OCI-LY7 (cell line): ENCODE results near the gene CMSS1. TPM values are rescaled to one million over a fixed set of nuclear protein-coding genes. Genes with fewer than 3 reads are reported as not detected.

Experiments used
- BruUV-seq: library from RNA; stranded (reverse); fragments of 400-500 nt; replicated peaks from 2 replicates; lab custom pipeline; 2021; lab: Mats Ljungman, UMichigan
- CTCF ChIA-PET: fragments of 300-600 bp; sonication (Branson Sonifier 250); formaldehyde crosslinking; loops from one replicate; lab custom pipeline; 2022; ENCODE audit warnings: antibody characterized with exemption; ENCODE audit not compliant: unreplicated experiment; lab: Charles Lee
- POLR2A ChIA-PET: fragments of 300-600 bp; sonication (Branson Sonifier 250); formaldehyde crosslinking; loops from one replicate; lab custom pipeline; 2022; ENCODE audit warnings: antibody characterized with exemption; lab: Charles Lee
- DNase-seq: peaks from one replicate; pipeline ENCODE4 v3.0.0-alpha.2; 2015; ENCODE audit warnings: low spot score
- H2AFZ ChIP-seq: fragments of 200-600 bp; sonication (generic), shearing (Covaris generic); 2 replicates; pipeline ENCODE4 v1.6.1; 2014; ENCODE audit warnings: mild to moderate bottlenecking, antibody characterized with exemption, low read length, moderate library complexity
- H3K27ac ChIP-seq: fragments of 200-600 bp; sonication (generic); 2 replicates; pipeline ENCODE4 v1.5.1; 2014; ENCODE audit warnings: mixed run types, low read depth, mild to moderate bottlenecking, moderate library complexity, low read length, inconsistent platforms; ENCODE audit not compliant: poor library complexity, severe bottlenecking
- H3K36me3 ChIP-seq: fragments of 200-600 bp; sonication (generic); 2 replicates; pipeline ENCODE4 v1.6.1; 2014; ENCODE audit warnings: mild to moderate bottlenecking, antibody characterized with exemption, low read length, moderate library complexity, mixed read lengths; ENCODE audit not compliant: insufficient read depth
- H3K4me1 ChIP-seq: fragments of 200-600 bp; sonication (generic); 2 replicates; pipeline ENCODE4 v1.5.1; 2014; ENCODE audit warnings: mild to moderate bottlenecking, low read length; ENCODE audit not compliant: insufficient read depth, poor library complexity, severe bottlenecking
- H3K4me2 ChIP-seq: fragments of 200-600 bp; sonication (generic); 2 replicates; pipeline ENCODE4 v1.6.1; 2014; ENCODE audit warnings: mild to moderate bottlenecking, low read length
- H3K4me3 ChIP-seq: fragments of 200-600 bp; sonication (generic); 2 replicates; pipeline ENCODE4 v1.5.1; 2014; ENCODE audit warnings: mild to moderate bottlenecking, low read depth, low read length; ENCODE audit not compliant: poor library complexity, severe bottlenecking
- H3K79me2 ChIP-seq: fragments of 200-600 bp; sonication (generic); 2 replicates; pipeline ENCODE4 v1.6.1; 2016; ENCODE audit warnings: low read depth, mild to moderate bottlenecking, low read length, moderate library complexity, mixed read lengths; ENCODE audit not compliant: insufficient read depth
- H3K9me2 ChIP-seq: fragments of 200-600 bp; sonication (generic); 2 replicates; pipeline ENCODE4 v1.6.1; 2016; ENCODE audit warnings: mild to moderate bottlenecking, low read length, mixed read lengths; ENCODE audit not compliant: insufficient read depth
- H3K9me3 ChIP-seq: fragments of 200-600 bp; sonication (generic); 2 replicates; pipeline ENCODE4 v1.6.1; 2014; ENCODE audit warnings: mild to moderate bottlenecking, mixed run types, low read length, mixed read lengths
- H4K20me1 ChIP-seq: fragments of 200-600 bp; sonication (generic); 2 replicates; pipeline ENCODE4 v1.6.1; 2014; ENCODE audit warnings: mild to moderate bottlenecking, antibody characterized with exemption, low read length, moderate library complexity, mixed read lengths; ENCODE audit not compliant: insufficient read depth
- EZH2phosphoT487 ChIP-seq: fragments of 200-600 bp; sonication (generic); IDR thresholded peaks from 2 replicates; pipeline ENCODE4 v1.6.1; 2018; ENCODE audit warnings: low read depth, borderline replicate concordance, mild to moderate bottlenecking, mixed run types, antibody characterized with exemption, low read length, moderate library complexity, mixed read lengths
- intact Hi-C: fragments of 100-400 bp; cut with micrococcal nuclease; formaldehyde crosslinking; loops from one replicate; pipeline ENCODE4 v1.10.0; 2022; ENCODE audit not compliant: unreplicated experiment
- total RNA-seq, 2 experiments: library from RNA; depleted of rRNA in 1 of 2; stranded (reverse); fragments of >200 nt in 1 of 2; shearing (Covaris generic) in 1 of 2; gene quantifications; 2 replicates each; pipeline ENCODE4 v1.2.3, GENCODE V29; 2014 to 2022
- TF ChIP-seq, protein P1 (sequence below): fragments of 200-600 bp; sonication (generic); conservative IDR thresholded peaks from 2 replicates; pipeline ENCODE4 v1.5.1; 2014; ENCODE audit warnings: mild to moderate bottlenecking, antibody characterized with exemption, low read length, moderate library complexity, mixed read lengths

The CMSS1 gene
- total RNA-seq, 2 experiments from 2014 or later = 25.7 to 46.6 TPM

DNA sequence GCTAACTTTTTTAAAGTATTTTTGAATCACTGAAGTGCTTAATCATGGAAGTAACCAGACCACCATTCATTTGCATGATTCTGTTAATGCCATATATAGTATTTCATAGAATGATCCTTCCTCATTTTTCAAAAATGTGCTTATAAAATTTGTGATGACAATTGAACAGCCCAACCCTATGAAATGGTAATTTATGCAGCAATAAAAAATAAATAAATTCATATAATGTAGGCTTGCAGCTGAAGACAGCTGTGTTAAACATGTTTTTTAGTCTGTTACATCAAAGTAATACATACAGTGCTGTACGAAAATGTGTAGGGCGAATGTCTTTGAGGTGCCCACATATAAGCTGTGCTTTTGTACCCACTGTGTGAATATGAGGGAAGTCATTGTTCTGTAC is 165.0 kb downstream of the CMSS1 start:
- ChIA-PET CTCF (no interaction called here), POLR2A (no interaction called here)
- TF ChIP-seq, protein P1, sequence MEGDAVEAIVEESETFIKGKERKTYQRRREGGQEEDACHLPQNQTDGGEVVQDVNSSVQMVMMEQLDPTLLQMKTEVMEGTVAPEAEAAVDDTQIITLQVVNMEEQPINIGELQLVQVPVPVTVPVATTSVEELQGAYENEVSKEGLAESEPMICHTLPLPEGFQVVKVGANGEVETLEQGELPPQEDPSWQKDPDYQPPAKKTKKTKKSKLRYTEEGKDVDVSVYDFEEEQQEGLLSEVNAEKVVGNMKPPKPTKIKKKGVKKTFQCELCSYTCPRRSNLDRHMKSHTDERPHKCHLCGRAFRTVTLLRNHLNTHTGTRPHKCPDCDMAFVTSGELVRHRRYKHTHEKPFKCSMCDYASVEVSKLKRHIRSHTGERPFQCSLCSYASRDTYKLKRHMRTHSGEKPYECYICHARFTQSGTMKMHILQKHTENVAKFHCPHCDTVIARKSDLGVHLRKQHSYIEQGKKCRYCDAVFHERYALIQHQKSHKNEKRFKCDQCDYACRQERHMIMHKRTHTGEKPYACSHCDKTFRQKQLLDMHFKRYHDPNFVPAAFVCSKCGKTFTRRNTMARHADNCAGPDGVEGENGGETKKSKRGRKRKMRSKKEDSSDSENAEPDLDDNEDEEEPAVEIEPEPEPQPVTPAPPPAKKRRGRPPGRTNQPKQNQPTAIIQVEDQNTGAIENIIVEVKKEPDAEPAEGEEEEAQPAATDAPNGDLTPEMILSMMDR = no peak
- no peak for TF ChIP-seq EZH2phosphoT487
- no peak overlapping the region for H3K4me2 ChIP-seq
- H3K4me1 ChIP-seq = no peaks in the 10 kb centered on the region
- H3K27ac ChIP-seq = no peak overlapping the region
- H3K36me3 ChIP-seq = no peaks in the 10 kb centered on the region
- no TSS peak for BruUV-seq
- H3K9me2 ChIP-seq = no peaks in the 10 kb centered on the region
- no peak overlapping the region for H3K4me3 ChIP-seq
- H3K9me3 ChIP-seq = no peaks in the 10 kb centered on the region
- H4K20me1 ChIP-seq = no peaks in the 10 kb centered on the region
- no peak for DNase-seq
- no peaks in the 10 kb centered on the region for H3K79me2 ChIP-seq
- intact Hi-C loops = no loop called here
- H2AFZ ChIP-seq = no peak overlapping the region

DNA sequence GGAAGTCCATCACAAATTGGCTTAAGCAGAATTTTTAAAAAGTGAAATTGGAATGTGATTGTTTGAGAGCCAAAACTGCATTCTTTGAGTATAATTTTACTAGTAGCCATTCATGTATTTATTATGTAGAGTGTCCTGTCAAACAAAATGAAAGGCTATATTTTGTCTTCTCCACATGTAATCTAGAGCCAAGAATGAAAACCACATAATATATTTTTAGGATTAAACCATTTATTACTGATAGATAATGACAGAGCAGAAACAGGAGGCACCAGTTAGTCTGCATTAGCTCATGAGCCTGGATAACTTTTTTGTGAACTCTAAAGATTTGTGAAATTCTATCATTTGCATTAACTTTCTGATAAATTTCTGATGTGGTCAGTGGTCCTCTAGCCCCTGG is 166.5 kb downstream of the CMSS1 start:
- POLR2A ChIA-PET = no interaction called here

DNA sequence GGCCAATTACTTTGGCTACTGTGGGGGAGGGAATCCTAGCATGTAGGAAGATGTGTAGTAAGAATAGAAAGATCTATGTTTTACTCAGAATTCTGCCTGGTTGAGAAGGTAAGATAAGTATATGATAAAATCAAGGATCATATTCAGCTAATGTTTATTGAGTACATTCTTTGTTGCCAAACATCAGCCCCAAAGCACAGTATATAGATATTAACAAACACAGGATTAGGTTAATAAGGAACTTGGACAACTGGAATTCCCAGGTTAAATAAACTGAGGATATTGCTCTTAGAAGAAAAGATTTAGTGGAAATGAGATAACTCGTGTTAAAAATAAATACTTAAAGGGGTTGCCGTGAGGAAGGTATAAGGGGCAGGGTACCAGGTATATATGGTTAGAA is 167.0 kb downstream of the CMSS1 start:
- no peaks in the 10 kb centered on the region for H3K9me2 ChIP-seq
- BruUV-seq = no TSS peak

More for the DNA sequence above, 166.5 kb downstream of the CMSS1 start:
- H4K20me1 ChIP-seq = no peaks in the 10 kb centered on the region
- no peak overlapping the region for H2AFZ ChIP-seq
- DNase-seq = no peak
- no peak overlapping the region for H3K27ac ChIP-seq
- no peaks in the 10 kb centered on the region for H3K4me1 ChIP-seq
- BruUV-seq = no TSS peak
- no peaks in the 10 kb centered on the region for H3K79me2 ChIP-seq
- no peak overlapping the region for H3K4me2 ChIP-seq
- TF ChIP-seq, protein P1 = no peak
- intact Hi-C loops = no loop called here
- H3K9me3 ChIP-seq = no peaks in the 10 kb centered on the region
- CTCF ChIA-PET = no interaction called here
- no peaks in the 10 kb centered on the region for H3K36me3 ChIP-seq
- H3K9me2 ChIP-seq = no peaks in the 10 kb centered on the region
- no peak overlapping the region for H3K4me3 ChIP-seq

More for the DNA sequence above, 167.0 kb downstream of the CMSS1 start:
- Histone ChIP-seq H3K4me1 (no peaks in the 10 kb centered on the region), H4K20me1 (no peaks in the 10 kb centered on the region), H3K4me3 (no peak overlapping the region), H3K4me2 (no peak overlapping the region), H2AFZ (no peak overlapping the region), H3K36me3 (no peaks in the 10 kb centered on the region), H3K79me2 (no peaks in the 10 kb centered on the region), H3K27ac (no peak overlapping the region), H3K9me3 (no peaks in the 10 kb centered on the region)
- CTCF ChIA-PET = no interaction called here
- no peak for TF ChIP-seq EZH2phosphoT487
- TF ChIP-seq, protein P1 = no peak
- POLR2A ChIA-PET = no interaction called here
- no peak for DNase-seq
- intact Hi-C loops = no loop called here
